ENCODE measurements around the gene PAPPA2. TPM values are rescaled to one million over a fixed set of nuclear protein-coding genes. Genes with fewer than 3 reads are reported as not detected.
"Not testable (repeated sequence)": the region's sequence is repeated elsewhere in the genome, so short reads cannot be mapped to it uniquely, and the experiment has no call there.

PAPPA2 gene
- total and polyA plus RNA-seq, 7 donors, result under 0.01 to 3.9 (median 1.2) TPM; not detected in 1

- 5 to 6% methylated on average over 5 of the region's 5 CpGs for WGBS, 2 donors
- TF ChIP-seq POLR2A (IDR thresholded peaks at IDR 0.05) (no peak), EP300 (IDR thresholded peaks at IDR 0.05) (no peak), POLR2AphosphoS5 (IDR thresholded peaks at IDR 0.05) (no peak), CTCF (IDR thresholded peaks at IDR 0.05) (peak; percentile 69 to 88 (median 80))
- no peaks in the 10 kb centered on the region for H3K27me3 ChIP-seq
- H3K27ac ChIP-seq, result peak overlapping the region in 1 of 4 donors; percentile 3
- intact Hi-C loops (cut with DNase I), result loop anchor here (1.0 to 5.0 kb wide), 4 partner anchors 131 to 321 kb away; no protein-coding TSS in a partner anchor
- DNase-seq, result peak; percentile 75
- no peaks in the 10 kb centered on the region for H3K9me3 ChIP-seq
- peaks cover 0 to 12% (median 10%) of the 10 kb centered on the region in 4 donors for H3K4me1 ChIP-seq
- H3K36me3 ChIP-seq, result no peaks in the 10 kb centered on the region
- no peak overlapping the region for H3K4me3 ChIP-seq
Measured at GRCh38 chr1:176559878-176560277, 96.9 kb downstream of the PAPPA2 start.

- Histone ChIP-seq H3K4me3 (no peak overlapping the region), H3K27me3 (no peaks in the 10 kb centered on the region), H3K27ac (no peak overlapping the region), H3K4me1 (peaks cover 0 to 15% (median 11%) of the 10 kb centered on the region in 4 donors), H3K36me3 (no peaks in the 10 kb centered on the region), H3K9me3 (no peaks in the 10 kb centered on the region)
- intact Hi-C loops (cut with DNase I), result loop anchor here (1.0 to 5.0 kb wide), 3 partner anchors 130 to 283 kb away; no protein-coding TSS in a partner anchor
- WGBS, 2 donors, result 87 to 89% methylated on average over 4 of the region's 4 CpGs
- no peak for DNase-seq
- no peak for TF ChIP-seq POLR2AphosphoS5 (IDR thresholded peaks at IDR 0.05)
- no peak for TF ChIP-seq EP300 (IDR thresholded peaks at IDR 0.05)
- TF ChIP-seq POLR2A (IDR thresholded peaks at IDR 0.05), result no peak
- TF ChIP-seq CTCF (IDR thresholded peaks at IDR 0.05), result no peak
Measured at GRCh38 chr1:176560681-176561080, 97.7 kb downstream of the PAPPA2 start.

- 89 to 91% methylated on average over 7 of the region's 7 CpGs for WGBS, 2 donors
- intact Hi-C loops (cut with DNase I), result loop anchor here (2.0 to 5.0 kb wide), 2 partner anchors 129 to 189 kb away; no protein-coding TSS in a partner anchor
- not testable (repeated sequence) for H3K36me3 ChIP-seq
Measured at GRCh38 chr1:176561761-176562160, 98.8 kb downstream of the PAPPA2 start.

GRCh38 chr1:176566004-176566975 is 103.3 kb downstream of the PAPPA2 start:
- Histone ChIP-seq H3K27me3 (no peaks in the 10 kb centered on the region), H3K9me3 (no peaks in the 10 kb centered on the region), H3K4me1 (peaks cover 0 to 17% (median 10%) of the 10 kb centered on the region in 4 donors), H3K36me3 (no peaks in the 10 kb centered on the region), H3K4me3 (no peak overlapping the region), H3K27ac (peak overlapping the region in 1 of 4 donors; percentile 9)
- 27 to 29% methylated on average over 2 of the region's 2 CpGs for WGBS, 2 donors
- no peak for DNase-seq
- TF ChIP-seq CTCF (IDR thresholded peaks at IDR 0.05) (no peak), POLR2AphosphoS5 (IDR thresholded peaks at IDR 0.05) (no peak), EP300 (IDR thresholded peaks at IDR 0.05) (no peak)
- intact Hi-C loops (cut with DNase I), result no loop called here

More at GRCh38 chr1:176561761-176562160, 98.8 kb downstream of the PAPPA2 start:
- DNase-seq, H3K9me3 ChIP-seq, H3K27ac ChIP-seq, H3K4me3 ChIP-seq, H3K27me3 ChIP-seq: not testable (repeated sequence)
- peaks cover 0 to 26% (median 19%) of the 10 kb centered on the region in 4 donors for H3K4me1 ChIP-seq

- no peak for TF ChIP-seq EP300 (IDR thresholded peaks at IDR 0.05)
- no peak for TF ChIP-seq POLR2AphosphoS5 (IDR thresholded peaks at IDR 0.05)
- no peak for TF ChIP-seq CTCF (IDR thresholded peaks at IDR 0.05)
- no peak for TF ChIP-seq POLR2A (IDR thresholded peaks at IDR 0.05)
- intact Hi-C loops (cut with DNase I), result no loop called here
- Histone ChIP-seq H3K27me3 (no peaks in the 10 kb centered on the region), H3K9me3 (no peaks in the 10 kb centered on the region), H3K27ac (no peak overlapping the region), H3K4me3 (no peak overlapping the region), H3K4me1 (peaks cover 0 to 17% (median 10%) of the 10 kb centered on the region in 4 donors), H3K36me3 (no peaks in the 10 kb centered on the region)
- no peak for DNase-seq
- 30 to 39% methylated on average over 3 of the region's 3 CpGs for WGBS, 2 donors
Measured at GRCh38 chr1:176567190-176567794, 104.3 kb downstream of the PAPPA2 start.

Measured in sigmoid colon (tissue), 7 donors.